ENCODE results near the gene PDE11A. TPM values are rescaled to one million over a fixed set of nuclear protein-coding genes. Genes with fewer than 3 reads are reported as not detected.

PDE11A gene
- total and polyA plus RNA-seq, 2 of the 8 experiments (the other 6 are each of a cell fraction or from before 2014, with no cell fraction given) = 0.19 to 0.23 TPM

DNA sequence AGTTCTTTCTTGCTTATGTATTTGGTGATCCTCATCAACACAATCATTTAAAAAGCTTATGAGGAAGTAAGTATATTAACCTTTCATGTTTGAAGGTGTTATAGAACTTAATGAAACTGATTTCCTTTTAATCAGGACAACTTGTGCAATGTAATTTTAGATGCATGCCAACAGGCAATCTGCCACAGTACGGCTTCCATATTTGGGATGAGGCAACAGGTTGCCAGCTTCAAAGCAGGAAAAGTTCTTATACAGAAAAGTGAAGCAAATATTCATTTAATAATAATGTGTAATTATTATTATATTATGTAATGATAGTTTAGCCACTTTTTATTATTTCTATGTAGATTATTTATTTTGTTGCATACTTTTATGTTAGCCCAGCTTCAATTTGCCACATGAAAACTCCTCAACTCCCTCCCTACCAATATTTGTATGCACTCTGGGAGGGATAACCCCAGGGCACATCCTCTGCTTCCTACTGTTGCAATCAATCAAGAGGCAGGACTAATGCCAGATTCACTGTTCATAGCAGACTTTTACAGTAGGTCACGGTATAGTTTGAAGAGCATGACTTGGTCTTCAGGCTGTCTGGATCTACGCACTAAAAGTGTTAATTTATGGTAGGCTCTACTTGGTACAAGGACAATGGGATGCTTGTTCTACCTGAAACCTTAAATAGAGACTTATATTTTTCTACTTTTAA, 402.8 kb downstream of the PDE11A start:
- Histone ChIP-seq H2BK120ac (replicated peaks; ENCODE audit: low read depth, low read length) (no peak overlapping the region), H3K18ac (ENCODE audit: extremely low read depth, low read length) (no peak overlapping the region), H4K20me1 (replicated peaks in 1 of 2; ENCODE audit: control insufficient read depth in 1 of 2, insufficient read depth in 2 of 2, low read length in 2 of 2) (no peaks in the 10 kb centered on the region), H3K4ac (replicated peaks; ENCODE audit: insufficient read length, low read depth, low read length) (no peak overlapping the region), H3K27ac (ENCODE audit: low read depth, low read length) (no peak overlapping the region), H3K9ac (replicated peaks in 1 of 4; ENCODE audit: extremely low read depth in 1 of 4, low read depth in 3 of 4, low read length in 3 of 4) (no peak overlapping the region), H2BK20ac (ENCODE audit: low read length) (no peak overlapping the region), H2BK5ac (ENCODE audit: low read depth, low read length) (no peak overlapping the region), H2AFZ (ENCODE audit: low read length) (no peak overlapping the region), H3K23me2 (ENCODE audit: low read depth, low read length) (0 out of 2 replicates have a peak, but pooled peaks cover 2% of the 10 kb centered on the region), H2BK12ac (ENCODE audit: low read depth, low read length) (no peak overlapping the region), H3K9me3 (ENCODE audit: insufficient read depth in 2 of 2, low read depth in 1 of 2, low read length in 1 of 2) (no peaks in the 10 kb centered on the region), H4K8ac (ENCODE audit: extremely low read depth, insufficient read depth, low read length) (no peak overlapping the region), H4K91ac (replicated peaks; ENCODE audit: insufficient read length, low read length) (no peak overlapping the region), H3K79me1 (ENCODE audit: low read depth, low read length) (no peaks in the 10 kb centered on the region), H3K23ac (ENCODE audit: insufficient read length) (no peak overlapping the region), H3K27me3 (replicated peaks in 1 of 4; ENCODE audit: control insufficient read depth in 3 of 4, extremely low read depth in 1 of 4, insufficient read depth in 3 of 4, low read length in 3 of 4) (peaks cover 13 to 46% (median 38%) of the 10 kb centered on the region in 4 experiments; a peak in 6 of 7 replicates), H3K36me3 (ENCODE audit: control insufficient read depth in 2 of 4, insufficient read depth in 4 of 4, low read length in 3 of 4) (no peaks in the 10 kb centered on the region), H3K79me2 (ENCODE audit: control insufficient read depth in 1 of 2, insufficient read depth in 2 of 2, low read length in 2 of 2) (no peaks in the 10 kb centered on the region), H4K5ac (ENCODE audit: insufficient read length, low read depth, low read length) (no peak overlapping the region), H2AK5ac (ENCODE audit: low read depth, low read length) (no peak overlapping the region), H2BK15ac (ENCODE audit: low read length) (no peak overlapping the region), H3K4me3 (ENCODE audit: extremely low read depth in 1 of 4, insufficient read depth in 2 of 4, low read depth in 3 of 4, low read length in 4 of 4) (no peak overlapping the region), H3K14ac (ENCODE audit: insufficient read length) (no peak overlapping the region), H3K4me1 (replicated peaks in 1 of 4; ENCODE audit: control insufficient read depth in 3 of 4, insufficient read depth in 4 of 4, low read length in 3 of 4) (no peaks in the 10 kb centered on the region; a peak in 1 of 7 replicates), H3K56ac (replicated peaks; ENCODE audit: insufficient read length, low read depth, low read length) (no peak overlapping the region), H3K4me2 (ENCODE audit: insufficient read depth in 1 of 2, low read depth in 2 of 2, low read length in 2 of 2) (no peak overlapping the region)
- CTCF ChIA-PET (ENCODE audit: partially characterized antibody) = interaction anchor here (0.6 to 1.6 kb wide), 7 partner anchors 10 to 447 kb away, joined by 3 to 4 read pairs (median 3); no protein-coding TSS in a partner anchor
- DNase-seq (ENCODE audit: low read depth in 1 of 2, low spot score in 2 of 2) (no peak), FAIRE-seq (no peak)
- WGBS, 2 experiments (ENCODE audit: extremely low coverage in 1 of 2, insufficient coverage in 1 of 2, insufficient read length in 1 of 2, insufficient replicate concordance in 2 of 2, low coverage in 1 of 2, low lambda C conversion rate in 2 of 2, missing lambda C conversion rate in 1 of 2) = 78% methylated on average over 3 of the region's 3 CpGs; no CpG with 5 or more reads in 1 of the 2 experiments
- POLR2A ChIA-PET (ENCODE audit: partially characterized antibody) = no interaction called here
- no peak for TF ChIP-seq POLR2A (IDR thresholded peaks at IDR 0.05; ENCODE audit: control extremely low read depth in 1 of 2, low read depth in 2 of 2, low read length in 2 of 2)
- no peak for TF ChIP-seq CHD1 (IDR thresholded peaks at IDR 0.05; ENCODE audit: low read depth, low read length)
- TF ChIP-seq SRF (IDR thresholded peaks at IDR 0.05; ENCODE audit: low read depth, low read length) = no peak
- TF ChIP-seq EZH2 (IDR thresholded peaks at IDR 0.05; ENCODE audit: low read depth, low read length, severe bottlenecking) = no peak
- TF ChIP-seq CTBP2 (IDR thresholded peaks at IDR 0.05; ENCODE audit: borderline replicate concordance, insufficient read depth, insufficient read length, low read length) = no peak
- TF ChIP-seq MAX (IDR thresholded peaks at IDR 0.05) = no peak
- TF ChIP-seq BACH1 (IDR thresholded peaks at IDR 0.05; ENCODE audit: low read length) = no peak
- TF ChIP-seq, protein P1, sequence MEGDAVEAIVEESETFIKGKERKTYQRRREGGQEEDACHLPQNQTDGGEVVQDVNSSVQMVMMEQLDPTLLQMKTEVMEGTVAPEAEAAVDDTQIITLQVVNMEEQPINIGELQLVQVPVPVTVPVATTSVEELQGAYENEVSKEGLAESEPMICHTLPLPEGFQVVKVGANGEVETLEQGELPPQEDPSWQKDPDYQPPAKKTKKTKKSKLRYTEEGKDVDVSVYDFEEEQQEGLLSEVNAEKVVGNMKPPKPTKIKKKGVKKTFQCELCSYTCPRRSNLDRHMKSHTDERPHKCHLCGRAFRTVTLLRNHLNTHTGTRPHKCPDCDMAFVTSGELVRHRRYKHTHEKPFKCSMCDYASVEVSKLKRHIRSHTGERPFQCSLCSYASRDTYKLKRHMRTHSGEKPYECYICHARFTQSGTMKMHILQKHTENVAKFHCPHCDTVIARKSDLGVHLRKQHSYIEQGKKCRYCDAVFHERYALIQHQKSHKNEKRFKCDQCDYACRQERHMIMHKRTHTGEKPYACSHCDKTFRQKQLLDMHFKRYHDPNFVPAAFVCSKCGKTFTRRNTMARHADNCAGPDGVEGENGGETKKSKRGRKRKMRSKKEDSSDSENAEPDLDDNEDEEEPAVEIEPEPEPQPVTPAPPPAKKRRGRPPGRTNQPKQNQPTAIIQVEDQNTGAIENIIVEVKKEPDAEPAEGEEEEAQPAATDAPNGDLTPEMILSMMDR (IDR thresholded peaks at IDR 0.05; ENCODE audit: control extremely low read depth in 1 of 3, insufficient read depth in 1 of 3, low read depth in 1 of 3, low read length in 3 of 3) = no peak
- TF ChIP-seq EGR1 (IDR thresholded peaks at IDR 0.05; ENCODE audit: borderline replicate concordance, low read depth, low read length) = no peak
- TF ChIP-seq CBX8 (IDR thresholded peaks at IDR 0.05; ENCODE audit: borderline replicate concordance, low read depth, low read length) = no peak

Measured in H1 (cell line).